HEK293T (cell line): ENCODE results near the gene HIVEP3.

Experiments
- CTCF ChIA-PET: fragments of 350-600 bp; formaldehyde crosslinking; extraction: SDS; loops from one replicate; lab custom pipeline; 2021; ENCODE audit warnings: antibody characterized with exemption, inconsistent platforms; lab: Yijun Ruan, JAX
- POLR2A ChIA-PET: fragments of 350-600 bp; formaldehyde crosslinking; extraction: SDS; loops from one replicate; lab custom pipeline; 2020; ENCODE audit warnings: antibody characterized with exemption, inconsistent platforms; lab: Yijun Ruan, JAX
- DNase-seq: peaks from one replicate; pipeline ENCODE4 v3.0.0; 2012; ENCODE audit warnings: mixed read lengths; ENCODE audit errors: extremely low spot score
- ARNT ChIP-seq: fragments of 450-650 bp; IDR thresholded peaks from 2 replicates; pipeline ENCODE4 v1.6.1; 2017; ENCODE audit warnings: mild to moderate bottlenecking
- BHLHE40 ChIP-seq: fragments of 450-650 bp; IDR thresholded peaks from 2 replicates; pipeline ENCODE4 v1.6.1; 2016; ENCODE audit warnings: mild to moderate bottlenecking, moderate library complexity, borderline replicate concordance
- CTBP1 ChIP-seq: fragments of 450-650 bp; IDR thresholded peaks from 2 replicates; pipeline ENCODE4 v1.6.1; 2016; ENCODE audit warnings: borderline replicate concordance
- ELF4 ChIP-seq: fragments of 450-650 bp; IDR thresholded peaks from 2 replicates; pipeline ENCODE4 v1.6.1; 2017; ENCODE audit warnings: antibody characterized with exemption
- FOXA1 ChIP-seq: fragments of 450-650 bp; IDR thresholded peaks from 2 replicates; pipeline ENCODE4 v1.6.1; 2016; ENCODE audit warnings: mild to moderate bottlenecking
- FOXK2 ChIP-seq: fragments of 450-650 bp; IDR thresholded peaks from 2 replicates; pipeline ENCODE4 v1.6.1; 2016; ENCODE audit warnings: mild to moderate bottlenecking
- FOXM1 ChIP-seq: fragments of 450-650 bp; IDR thresholded peaks from 2 replicates; pipeline ENCODE4 v1.6.1; 2017; ENCODE audit warnings: mild to moderate bottlenecking, borderline replicate concordance
- HDGF ChIP-seq: fragments of 450-650 bp; IDR thresholded peaks from 2 replicates; pipeline ENCODE4 v1.6.1; 2017; ENCODE audit warnings: antibody characterized with exemption, borderline replicate concordance
- L3MBTL2 ChIP-seq: fragments of 450-650 bp; conservative IDR thresholded peaks from 2 replicates; pipeline ENCODE4 v1.6.1; 2016; ENCODE audit warnings: mild to moderate bottlenecking
- LEF1 ChIP-seq: fragments of 450-650 bp; IDR thresholded peaks from 2 replicates; pipeline ENCODE4 v1.6.1; 2017; ENCODE audit warnings: mild to moderate bottlenecking, borderline replicate concordance
- NFRKB ChIP-seq: fragments of 450-650 bp; IDR thresholded peaks from 2 replicates; pipeline ENCODE4 v1.6.1; 2016; ENCODE audit warnings: mild to moderate bottlenecking, moderate library complexity
- PKNOX1 ChIP-seq: fragments of 450-650 bp; IDR thresholded peaks from 2 replicates; pipeline ENCODE4 v1.6.1; 2016
- SP1 ChIP-seq: fragments of 450-650 bp; IDR thresholded peaks from 2 replicates; pipeline ENCODE4 v1.6.1; 2017
- SUZ12 ChIP-seq: fragments of 450-650 bp; IDR thresholded peaks from 2 replicates; pipeline ENCODE4 v1.6.1; 2016; ENCODE audit warnings: mild to moderate bottlenecking
- TARDBP ChIP-seq: fragments of 450-650 bp; IDR thresholded peaks from 2 replicates; pipeline ENCODE4 v1.6.1; 2016
- ZNF384 ChIP-seq: fragments of 450-650 bp; IDR thresholded peaks from 2 replicates; pipeline ENCODE4 v1.6.1; 2016

Gene HIVEP3

DNA sequence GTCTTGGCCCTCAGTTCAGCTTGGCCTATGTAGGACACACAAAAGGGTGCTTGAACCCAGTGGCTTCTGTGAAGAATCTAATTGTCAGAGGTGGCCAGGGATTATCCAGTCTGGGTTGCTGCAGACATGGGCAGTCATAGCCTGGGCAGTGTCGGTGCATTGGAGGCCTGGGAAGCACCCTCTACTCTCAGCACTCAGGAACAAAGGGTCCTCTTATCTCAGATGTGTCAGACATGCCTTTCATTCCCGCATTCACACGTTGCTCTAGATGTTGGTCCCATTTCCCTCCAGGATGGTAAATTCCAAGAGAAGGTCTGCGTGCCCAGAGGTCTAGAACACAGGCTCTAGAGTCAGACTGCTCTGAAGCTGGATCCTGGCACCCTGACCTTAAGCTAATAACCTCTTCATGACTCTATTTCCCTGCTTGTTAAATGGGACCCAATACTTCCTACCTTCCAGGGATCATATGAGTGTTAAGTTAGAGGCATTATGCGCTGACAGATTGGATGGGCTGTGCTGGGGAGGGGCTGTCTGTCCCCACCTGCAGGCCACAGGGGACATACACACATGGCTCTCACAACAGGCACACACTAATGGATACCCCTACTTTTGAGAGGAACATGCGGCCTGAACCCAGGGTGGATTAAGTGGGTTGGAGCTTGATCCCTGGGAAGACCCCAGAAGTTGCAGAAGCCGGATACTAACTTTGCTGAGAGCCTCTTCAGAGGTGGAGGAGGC lies 417.8 kb downstream of the HIVEP3 start:
- POLR2A ChIA-PET: no interaction called here
- CTCF ChIA-PET: no interaction called here
- TF ChIP-seq PKNOX1 (no peak), CTBP1 (no peak), L3MBTL2 (no peak), ELF4 (no peak)
- no peak for DNase-seq

- ChIA-PET CTCF (no interaction called here), POLR2A (no interaction called here)
- no peak for DNase-seq
- TF ChIP-seq SP1: no peak
- TF ChIP-seq ELF4: no peak
- no peak for TF ChIP-seq L3MBTL2
- no peak for TF ChIP-seq BHLHE40
- no peak for TF ChIP-seq FOXK2
- TF ChIP-seq PKNOX1: no peak
Measured at GRCh38 chr1:41500378-41500777, 418.3 kb downstream of the HIVEP3 start.

DNA sequence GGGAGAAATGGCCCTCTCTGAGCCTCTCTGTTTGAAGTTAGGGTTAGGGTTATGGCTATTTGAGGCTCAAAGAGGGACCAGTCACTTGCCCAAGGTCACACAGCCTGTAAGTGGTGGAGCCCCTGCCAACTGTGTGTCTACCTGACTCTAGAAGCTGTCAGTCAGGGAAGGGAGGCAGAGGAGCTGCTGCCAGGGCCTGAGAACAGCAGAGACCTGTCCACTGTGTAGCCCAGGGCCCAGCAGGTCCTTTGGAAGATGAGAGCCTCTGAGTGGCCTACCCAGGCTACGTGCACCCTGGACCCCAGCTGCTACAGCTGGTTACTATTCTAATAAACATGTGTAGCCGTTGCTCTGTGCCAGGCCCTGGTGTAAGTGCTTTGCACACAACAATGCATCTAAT lies 419.1 kb downstream of the HIVEP3 start:
- POLR2A ChIA-PET: interaction anchor here (0.6 kb wide), 1 partner anchor 16 kb away, joined by 3 read pairs; no protein-coding TSS in a partner anchor
- no peak for TF ChIP-seq CTBP1
- no peak for TF ChIP-seq BHLHE40
- no peak for TF ChIP-seq ELF4
- TF ChIP-seq FOXK2: no peak
- TF ChIP-seq SUZ12: no peak
- no peak for TF ChIP-seq LEF1
- TF ChIP-seq NFRKB: no peak
- TF ChIP-seq PKNOX1: no peak
- TF ChIP-seq TARDBP: no peak
- no peak for TF ChIP-seq FOXM1
- TF ChIP-seq HDGF: no peak
- CTCF ChIA-PET: interaction anchor here (1.0 kb wide), 1 partner anchor 16 kb away, joined by 5 read pairs; no protein-coding TSS in a partner anchor
- no peak for DNase-seq

- ChIA-PET POLR2A (interaction anchor here (1.4 kb wide), 1 partner anchor 17 kb away, joined by 3 read pairs; no protein-coding TSS in a partner anchor), CTCF (interaction anchor here (1.0 kb wide), 1 partner anchor 17 kb away, joined by 5 read pairs; no protein-coding TSS in a partner anchor)
- no peak for DNase-seq
- TF ChIP-seq ELF4 (no peak), CTBP1 (no peak), FOXA1 (no peak), NFRKB (no peak), FOXK2 (no peak), TARDBP (no peak), HDGF (no peak), L3MBTL2 (no peak), ZNF384 (no peak), ARNT (no peak), SUZ12 (no peak), SP1 (no peak), PKNOX1 (no peak), LEF1 (no peak)
Measured at GRCh38 chr1:41498804-41499203, 419.9 kb downstream of the HIVEP3 start.

DNA sequence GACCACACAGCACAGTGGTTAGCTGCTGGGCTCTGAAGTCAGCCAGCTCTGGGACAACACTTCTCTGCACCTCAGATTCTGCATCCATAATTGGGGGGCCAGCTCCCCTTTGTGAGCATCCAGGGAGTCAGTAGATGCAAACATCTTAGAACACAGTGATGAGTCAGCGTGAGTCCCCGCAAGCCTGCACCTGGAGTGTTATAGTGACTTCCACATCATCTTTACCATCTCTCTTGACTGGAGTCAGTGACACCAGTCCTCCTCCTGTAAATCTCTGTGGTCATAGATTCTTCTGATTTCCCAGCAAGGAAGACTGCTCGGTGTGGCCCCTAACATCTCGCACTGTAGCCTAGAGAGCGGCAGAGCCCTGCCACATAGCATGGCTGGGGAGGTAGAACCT lies 420.3 kb downstream of the HIVEP3 start:
- CTCF ChIA-PET: interaction anchor here (0.7 kb wide), 1 partner anchor 477 kb away, joined by 3 read pairs; the partner anchor contains the start of gene SLFNL1
- DNase-seq: no peak
- POLR2A ChIA-PET: interaction anchor here (1.4 kb wide), 1 partner anchor 18 kb away, joined by 3 read pairs; no protein-coding TSS in a partner anchor
- TF ChIP-seq FOXA1 (no peak), SUZ12 (no peak), NFRKB (no peak), ARNT (no peak), TARDBP (no peak), PKNOX1 (no peak), L3MBTL2 (no peak), HDGF (no peak), LEF1 (no peak), ELF4 (no peak), CTBP1 (no peak), ZNF384 (no peak), SP1 (no peak), FOXK2 (no peak), BHLHE40 (no peak), FOXM1 (no peak)
